ENCODE measurements around the gene LRIG1.
"Not testable (repeated sequence)": the region's sequence is repeated elsewhere in the genome, so short reads cannot be mapped to it uniquely, and the experiment has no call there.

LRIG1 gene

DNA sequence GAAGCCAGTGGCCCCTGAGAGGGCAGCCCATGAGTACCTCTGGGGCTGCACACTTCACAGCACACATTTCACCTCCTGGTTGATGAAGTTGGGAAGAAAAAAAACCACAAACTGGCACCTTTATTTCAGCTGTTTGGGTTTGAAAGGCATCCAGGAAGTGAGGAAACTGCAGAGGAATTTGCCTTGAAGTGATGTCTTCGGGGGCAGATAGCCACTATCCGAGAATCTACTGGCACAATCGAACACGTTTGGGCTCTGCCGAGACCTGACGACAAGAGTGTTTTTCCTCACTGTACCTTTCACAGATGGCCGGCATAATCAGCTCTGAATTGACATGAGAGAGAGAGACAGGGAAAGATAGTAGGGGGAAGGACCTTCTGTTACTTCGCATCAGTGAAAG is 59.7 kb downstream of the LRIG1 start:
- DNase-seq = no peak

DNA sequence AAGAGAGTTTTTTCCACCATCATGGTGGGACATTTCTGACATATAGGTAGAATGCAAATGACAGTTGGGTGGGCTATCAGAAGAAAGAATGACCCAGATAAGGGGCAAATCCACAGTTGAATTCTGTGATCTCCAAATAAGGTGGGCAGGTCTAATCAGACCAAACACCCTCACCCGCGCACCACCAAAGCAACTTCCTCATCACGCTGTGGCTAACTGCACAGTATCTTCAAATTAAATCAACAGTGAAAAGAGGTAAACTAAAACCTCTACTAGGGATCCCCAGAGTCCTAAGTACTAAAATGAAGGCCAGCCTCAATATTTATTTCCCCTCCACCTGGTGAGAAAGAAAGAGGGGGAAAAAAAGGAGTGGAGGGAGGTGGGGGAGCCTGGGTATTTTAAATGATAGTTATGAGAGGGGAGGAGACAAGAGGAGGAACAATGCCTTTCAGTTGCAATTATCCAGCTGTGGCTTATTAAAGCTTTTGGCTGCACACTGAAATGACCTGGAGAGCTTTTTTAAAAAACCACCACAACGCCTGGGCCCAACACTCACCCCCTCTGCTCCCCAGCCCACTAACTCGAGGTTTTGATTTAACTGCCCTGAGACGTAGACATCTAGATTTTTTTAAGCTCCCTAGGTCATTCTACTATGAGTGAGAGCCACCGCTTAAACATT is 61.0 kb downstream of the LRIG1 start:
- no peak for DNase-seq

DNA sequence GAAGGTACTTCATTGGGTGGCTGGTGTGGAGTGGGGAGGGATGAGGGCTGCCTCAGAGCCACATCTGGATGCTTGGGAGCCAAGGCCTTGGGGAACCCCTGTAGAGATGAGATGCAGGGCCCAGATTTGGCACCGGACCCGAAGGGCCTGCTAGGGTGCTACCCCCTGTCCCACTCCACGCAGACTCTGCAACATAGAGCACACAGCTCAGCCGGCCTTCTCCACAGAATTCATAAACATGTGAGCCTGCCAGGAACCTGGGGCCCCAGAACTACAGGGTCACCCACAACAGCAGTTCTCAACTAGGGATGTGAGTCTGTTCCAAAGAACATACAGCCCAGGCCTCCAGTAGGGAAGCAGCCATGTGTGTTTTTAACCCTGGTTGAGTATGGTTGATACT is 62.8 kb downstream of the LRIG1 start:
- DNase-seq = no peak

DNA sequence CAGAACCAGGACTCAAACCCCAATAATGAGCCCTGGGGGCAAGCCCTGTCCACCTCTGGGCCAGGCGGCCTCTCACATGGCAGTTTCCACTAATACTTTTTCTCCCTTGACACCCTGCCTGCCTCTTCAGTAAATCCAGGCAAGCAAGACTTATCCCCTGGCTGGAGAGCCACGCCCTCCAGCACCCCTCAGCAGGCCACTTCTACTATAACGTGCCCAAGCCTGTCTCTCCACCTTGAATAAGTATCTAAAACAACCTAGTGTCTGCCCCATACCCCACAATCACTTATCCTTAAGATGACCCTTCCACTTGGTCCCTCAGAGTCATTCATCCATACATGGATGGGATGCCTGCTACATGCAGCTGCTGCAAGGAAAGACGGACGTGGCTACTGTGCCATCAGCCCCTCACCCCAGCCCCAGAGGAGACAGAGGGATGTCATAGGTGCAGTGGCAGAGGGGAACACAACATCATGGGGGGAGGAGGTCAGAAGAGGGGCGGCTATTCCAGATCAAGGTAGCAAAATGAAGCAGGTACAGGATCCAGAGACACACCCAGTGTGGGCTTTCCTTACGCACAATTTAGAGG is 63.4 kb downstream of the LRIG1 start:
- DNase-seq = no peak

GRCh38 chr3:66435989-66436388 is 64.8 kb downstream of the LRIG1 start:
- no peak for DNase-seq

DNA sequence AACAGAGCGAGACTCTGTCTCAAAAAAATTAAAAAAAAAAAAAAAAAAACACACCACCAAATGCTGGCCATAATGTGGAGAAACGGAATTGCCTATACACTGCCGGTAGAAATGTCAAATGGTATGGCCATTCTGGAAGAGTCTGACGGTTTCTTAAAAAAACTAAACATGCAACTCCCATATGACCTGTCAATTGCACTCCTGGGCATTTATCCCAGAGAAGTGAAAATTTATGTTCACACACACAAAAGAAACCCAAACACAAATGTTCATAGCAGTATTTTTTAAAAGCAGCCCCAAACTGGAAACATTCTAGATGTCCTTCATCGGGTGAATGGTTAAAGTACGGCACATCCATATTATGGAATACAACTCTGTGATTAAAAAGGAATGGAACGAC is 66.1 kb downstream of the LRIG1 start:
- no peak for DNase-seq

DNA sequence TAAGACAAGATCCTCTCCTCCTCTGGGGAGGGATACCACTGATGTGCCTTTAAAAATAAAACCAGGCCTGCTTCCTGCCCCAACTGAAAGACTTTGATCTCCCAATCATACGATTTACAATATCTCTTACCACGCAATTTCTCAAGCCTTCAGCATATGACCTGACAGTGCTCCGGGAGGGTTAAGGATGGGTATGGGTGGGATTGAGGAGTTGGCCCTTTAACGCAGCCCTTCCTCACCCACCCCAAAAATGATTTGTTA is 67.4 kb downstream of the LRIG1 start:
- no peak for DNase-seq

- no peak for DNase-seq
Observed at GRCh38 chr3:66432767-66433521, 67.9 kb downstream of the LRIG1 start.

GRCh38 chr3:66432041-66432766 is 68.6 kb downstream of the LRIG1 start:
- DNase-seq = no peak

DNA sequence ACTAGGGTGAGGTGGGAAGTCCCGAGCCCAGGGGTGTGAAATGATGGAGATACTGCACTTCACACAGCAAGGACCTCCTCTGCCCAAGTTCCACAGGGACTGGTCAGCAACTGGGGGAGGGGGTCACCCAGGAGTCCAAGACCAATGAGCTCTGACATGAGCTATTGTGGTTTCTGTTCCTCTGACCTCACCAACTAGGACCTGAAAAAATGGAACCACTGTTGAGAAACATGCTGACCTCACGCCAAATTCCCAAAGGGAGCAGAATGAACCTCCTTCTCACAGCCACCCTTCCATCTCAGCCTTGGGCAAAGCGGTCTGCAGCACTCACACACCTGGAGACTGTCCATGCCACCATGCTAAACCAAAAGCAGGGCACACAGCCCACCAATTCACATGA is 69.3 kb downstream of the LRIG1 start:
- no peak for DNase-seq

GRCh38 chr3:66430876-66431275 is 69.9 kb downstream of the LRIG1 start:
- DNase-seq = no peak

DNA sequence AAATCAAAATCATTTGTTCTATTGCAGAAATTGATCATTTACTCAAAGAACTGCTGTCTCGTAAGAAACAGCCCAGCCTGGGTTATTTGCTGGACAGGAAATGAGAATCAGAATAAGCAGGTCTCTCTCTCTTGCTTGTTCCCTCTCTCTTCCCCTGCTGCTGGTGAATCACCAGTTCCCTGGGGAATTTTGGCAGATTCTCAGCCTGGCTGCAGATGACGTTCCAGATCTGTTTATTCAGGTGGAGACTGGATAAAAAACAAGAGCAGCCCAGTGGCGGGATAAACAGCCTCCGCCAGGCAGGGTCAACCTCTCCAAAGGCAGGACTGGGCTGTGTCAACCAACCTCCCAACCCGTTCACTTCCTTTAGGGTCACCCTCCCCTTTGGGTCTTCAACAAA is 72.1 kb downstream of the LRIG1 start:
- no peak for DNase-seq

DNA sequence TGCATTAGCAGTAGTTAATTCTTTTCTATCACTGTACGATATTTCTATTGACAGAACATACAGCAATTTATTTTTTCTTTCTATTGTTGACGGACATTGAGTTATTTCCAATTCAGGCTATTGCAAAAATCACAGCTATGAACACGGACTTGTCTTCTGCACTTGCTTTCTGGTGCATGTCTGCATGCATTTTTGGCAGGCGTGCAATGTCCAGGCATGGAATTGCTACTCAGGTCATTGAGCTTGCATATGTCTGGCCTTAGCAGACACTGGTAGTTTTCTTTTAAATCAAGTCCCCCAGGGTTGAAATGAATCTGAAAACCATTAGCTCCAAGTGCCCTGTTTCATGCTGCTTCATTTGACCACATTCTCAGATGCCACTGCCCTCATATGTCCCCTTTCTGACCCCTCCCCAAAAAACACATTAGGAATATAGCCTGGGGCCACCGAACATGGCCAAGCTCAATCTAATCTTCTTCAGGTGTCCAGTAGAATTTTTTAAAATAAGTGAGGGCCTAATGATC is 72.8 kb downstream of the LRIG1 start:
- DNase-seq = no peak

DNA sequence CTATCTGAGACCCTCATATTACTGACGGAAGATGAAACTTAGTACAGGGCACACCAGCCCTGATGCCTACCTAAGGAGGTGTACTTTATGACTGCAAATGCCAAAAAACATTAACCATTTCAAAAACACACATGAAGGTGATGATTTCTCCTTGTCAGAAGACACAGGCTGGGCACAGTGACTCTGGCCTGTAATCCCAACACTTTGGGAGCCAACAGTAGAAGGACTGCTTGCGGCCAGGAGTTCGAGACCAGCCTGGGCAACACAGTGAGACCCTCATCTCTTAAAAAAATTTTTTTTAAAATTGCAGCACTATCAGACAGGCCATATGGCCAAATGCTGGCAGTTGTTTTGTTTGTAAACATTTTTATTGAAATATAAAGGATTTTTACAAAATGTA is 73.5 kb downstream of the LRIG1 start:
- DNase-seq = no peak

- no peak for DNase-seq
Observed at GRCh38 chr3:66426135-66426534, 74.7 kb downstream of the LRIG1 start.

- no peak for DNase-seq
Observed at GRCh38 chr3:66425576-66426114, 75.2 kb downstream of the LRIG1 start.

DNA sequence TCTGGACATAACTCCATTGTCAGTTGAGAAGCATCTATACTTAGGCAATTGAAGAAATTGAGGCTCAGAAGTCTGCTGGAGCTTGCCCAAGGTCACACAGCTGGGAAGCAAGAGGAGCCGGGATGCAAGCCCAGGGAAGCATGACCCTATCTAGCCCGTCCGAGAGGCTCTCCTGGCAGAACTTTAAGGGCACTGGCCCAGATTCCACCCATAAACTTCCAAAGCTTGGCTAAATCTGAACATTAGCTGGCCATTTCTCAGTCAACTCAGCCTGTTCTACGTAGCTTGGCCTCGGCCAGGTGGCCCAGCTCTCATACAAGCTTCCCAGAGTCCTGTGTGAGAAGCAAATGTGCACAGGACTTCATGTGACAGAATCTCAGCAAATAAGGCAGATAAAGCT is 75.8 kb downstream of the LRIG1 start:
- no peak for DNase-seq

DNA sequence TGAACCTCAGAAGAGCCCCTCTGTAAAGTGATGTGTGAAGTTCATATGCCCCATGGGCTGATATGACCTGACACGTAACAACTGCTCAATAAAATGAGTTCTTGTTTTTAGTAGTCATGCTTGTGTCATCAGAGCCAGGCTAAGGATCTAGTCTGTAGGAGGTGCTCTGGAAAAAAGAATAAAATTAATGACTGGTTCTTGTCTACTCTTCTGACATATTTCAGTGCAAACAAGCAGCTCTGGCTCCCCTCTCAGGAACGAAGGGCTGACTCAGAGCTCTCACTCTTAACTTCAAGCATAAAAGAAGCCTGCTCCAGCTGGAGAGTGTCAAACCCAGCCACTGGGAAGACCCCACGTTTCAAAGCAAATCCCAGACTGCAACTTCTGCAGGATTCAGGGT is 77.0 kb downstream of the LRIG1 start:
- DNase-seq = no peak

DNA sequence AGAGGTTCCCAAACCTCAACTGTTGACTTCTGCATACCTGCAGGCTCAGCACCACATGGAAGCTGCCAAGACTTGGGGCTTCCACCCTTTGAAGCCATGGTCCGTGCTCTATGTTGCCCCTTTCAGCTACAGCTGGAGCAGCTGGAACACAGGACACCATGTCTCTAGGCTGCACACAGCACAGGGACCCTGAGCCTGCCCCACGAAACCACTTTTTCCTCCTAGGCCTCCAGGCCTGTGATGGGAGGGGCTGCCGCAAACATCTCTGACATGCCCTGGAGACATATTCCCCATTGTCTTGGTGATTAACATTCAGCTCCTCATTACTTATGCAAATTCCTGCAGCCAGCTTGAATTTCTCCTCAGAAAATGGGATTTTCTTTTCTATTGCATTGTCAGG is 78.9 kb downstream of the LRIG1 start:
- not testable (repeated sequence) for DNase-seq

DNA sequence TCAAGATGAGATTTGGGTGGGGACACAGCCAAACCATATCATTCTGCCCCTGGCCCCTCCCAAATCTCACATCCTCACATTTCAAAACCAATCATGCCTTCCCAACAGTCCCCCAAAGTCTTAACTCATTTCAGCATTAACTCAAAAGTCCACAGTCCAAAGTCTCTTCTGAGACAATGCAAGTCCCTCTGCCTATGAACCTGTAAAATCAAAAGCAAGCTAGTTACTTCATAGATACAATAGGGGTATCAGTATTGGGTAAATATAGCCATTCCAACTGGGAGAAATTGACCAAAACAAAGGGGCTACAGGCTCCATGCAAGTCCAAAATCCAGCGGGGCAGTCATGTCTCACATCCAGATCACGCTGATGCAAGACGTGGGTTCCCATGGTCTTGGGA is 79.7 kb downstream of the LRIG1 start:
- not testable (repeated sequence) for DNase-seq

DNA sequence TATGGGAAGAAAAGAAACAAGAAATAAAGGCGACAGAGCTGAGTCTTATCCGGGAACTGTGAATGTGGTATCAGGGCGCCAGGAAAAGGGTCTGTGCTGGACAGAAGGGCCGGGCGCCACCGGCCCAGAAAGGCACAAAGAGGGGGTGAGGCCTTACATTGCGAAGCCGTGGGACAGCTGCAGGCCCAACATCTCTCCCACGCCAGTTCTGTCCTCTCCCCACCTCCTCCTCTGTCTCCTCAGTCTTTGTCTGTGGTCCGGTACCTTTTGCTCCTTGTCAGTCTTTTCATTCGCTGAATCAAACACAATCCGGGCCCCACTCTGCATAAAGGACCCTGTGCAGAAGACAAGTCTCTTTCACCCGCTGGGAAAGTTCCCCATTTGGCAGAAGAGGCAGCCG is 81.8 kb downstream of the LRIG1 start:
- no peak for DNase-seq

DNA sequence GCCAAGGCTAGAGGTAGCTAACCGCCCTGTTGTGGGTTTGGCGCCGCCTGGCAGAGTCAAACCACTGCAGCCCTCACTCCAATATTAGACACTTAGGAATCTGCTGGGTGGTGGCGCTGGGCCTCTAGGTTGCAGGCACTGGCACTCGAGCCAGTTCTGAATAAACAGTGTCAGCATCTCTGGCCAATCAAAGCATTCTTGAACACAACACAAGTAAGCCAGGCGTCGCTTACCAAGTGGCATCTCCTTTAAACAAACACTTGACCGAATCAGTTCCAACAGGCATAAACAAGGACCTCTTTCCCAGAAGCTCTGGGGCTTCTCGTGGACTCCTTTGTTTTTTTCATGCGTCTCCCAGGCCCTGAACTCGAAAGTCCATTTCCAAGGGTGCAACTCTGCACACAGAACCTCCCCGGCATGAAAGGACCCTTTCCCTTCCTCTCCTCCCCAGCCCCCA is 82.3 kb downstream of the LRIG1 start:
- DNase-seq = no peak

DNA sequence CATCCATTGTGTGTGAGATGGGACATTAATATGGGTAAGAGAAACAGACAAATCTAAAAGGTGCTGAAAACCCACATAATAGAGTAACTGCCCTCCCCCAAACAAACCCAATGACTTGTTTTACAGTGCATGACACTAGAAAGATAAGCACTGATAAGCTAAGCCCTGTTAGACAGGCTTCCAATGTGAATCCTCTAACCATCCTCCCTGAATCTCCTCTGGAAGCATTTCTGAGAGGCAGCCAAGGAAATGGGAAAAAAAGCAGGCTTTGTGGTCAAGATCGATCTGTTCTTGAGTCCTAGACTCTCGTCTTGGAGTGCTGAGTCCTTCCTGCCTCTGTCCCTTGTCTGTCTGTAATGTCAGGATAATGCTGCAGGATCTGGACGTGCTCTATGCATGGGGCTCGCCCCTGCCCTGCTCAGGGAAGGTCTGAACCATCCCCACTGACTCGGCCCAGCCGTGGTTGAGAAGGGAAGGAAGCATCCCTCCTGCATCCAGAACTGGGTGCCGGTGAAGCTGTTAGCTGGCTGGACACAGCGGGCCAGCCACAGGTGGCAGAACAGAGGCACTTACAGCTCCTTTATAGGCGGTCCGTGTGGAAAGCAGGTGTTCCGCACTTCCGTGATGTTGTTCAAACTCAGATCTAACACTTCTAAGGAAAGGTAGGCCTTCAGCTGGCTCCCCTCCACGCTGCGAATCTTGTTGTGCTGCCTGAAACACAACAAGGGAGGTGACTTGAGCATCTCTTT is 84.1 kb downstream of the LRIG1 start:
- DNase-seq = no peak
